Central memory CD8-positive, alpha-beta T cell (primary cell): ENCODE measurements around the gene CDC14A.

Experiments used
- ATAC-seq: fragments of 150-1000 bp; cut with Tn5 transposase; replicated peaks from 2 replicates; pipeline ENCODE4 v1.10.0; 2022; ENCODE audit warnings: mild to moderate bottlenecking, moderate FRiP score, moderate number of reproducible peaks; ENCODE audit not compliant: poor library complexity, severe bottlenecking; ENCODE audit errors: extremely low read depth
- DNase-seq, 2 donors: peaks; one replicate each; pipeline ENCODE4 v3.0.0; 2021; ENCODE audit warnings: low spot score in 2 of 2
- H3K27ac Mint-ChIP-seq: one replicate; pipeline ENCODE4 v1.8.0; 2022; ENCODE audit warnings: low read depth, mild to moderate bottlenecking, moderate library complexity, mixed read lengths
- H3K27me3 Mint-ChIP-seq: one replicate; pipeline ENCODE4 v1.8.0; 2022; ENCODE audit warnings: mixed read lengths
- H3K36me3 Mint-ChIP-seq: one replicate; pipeline ENCODE4 v1.8.0; 2022; ENCODE audit warnings: mild to moderate bottlenecking, moderate library complexity, mixed read lengths; ENCODE audit not compliant: insufficient read depth
- H3K4me1 Mint-ChIP-seq: one replicate; pipeline ENCODE4 v1.8.0; 2022; ENCODE audit warnings: mixed read lengths
- H3K4me3 Mint-ChIP-seq: one replicate; pipeline ENCODE4 v1.8.0; 2022; ENCODE audit warnings: mild to moderate bottlenecking, moderate library complexity, mixed read lengths
- H3K9me3 Mint-ChIP-seq: one replicate; pipeline ENCODE4 v1.8.0; 2022; ENCODE audit warnings: mixed read lengths

The CDC14A gene

GRCh38 chr1:100352267-100353070 lies at the start of gene CDC14A:
Gene CDC14A (plus strand): TSS chr1:100352506. CDS start chr1:100352955, 449 bp downstream.
- H3K4me1 Mint-ChIP-seq = peaks cover 58% of the 10 kb centered on the region
- ATAC-seq (peak; percentile 71), DNase-seq (peak; percentile 62 to 75)
- peaks cover 44% of the 10 kb centered on the region for H3K36me3 Mint-ChIP-seq
- no peaks in the 10 kb centered on the region for H3K27me3 Mint-ChIP-seq
- peak within 1 kb of the TSS; percentile 100 for H3K27ac Mint-ChIP-seq
- peak within 1 kb of the TSS; percentile 95 for H3K4me3 Mint-ChIP-seq
- H3K9me3 Mint-ChIP-seq = no peaks in the 10 kb centered on the region

GRCh38 chr1:100302739-100303138 lies 49.6 kb upstream of the CDC14A start:
- Mint-ChIP-seq H3K4me1 (peaks cover 15% of the 10 kb centered on the region), H3K27ac (no peak overlapping the region), H3K27me3 (no peaks in the 10 kb centered on the region), H3K4me3 (no peak overlapping the region), H3K36me3 (peaks cover 1% of the 10 kb centered on the region), H3K9me3 (no peaks in the 10 kb centered on the region)
- DNase-seq (no peak), ATAC-seq (no peak)

- Mint-ChIP-seq H3K4me1 (peaks cover 7% of the 10 kb centered on the region), H3K27me3 (no peaks in the 10 kb centered on the region), H3K36me3 (no peaks in the 10 kb centered on the region), H3K4me3 (no peak overlapping the region), H3K9me3 (no peaks in the 10 kb centered on the region), H3K27ac (no peak overlapping the region)
- ATAC-seq = no peak
- DNase-seq = no peak
These were observed 48.1 kb upstream of the CDC14A start for GRCh38 chr1:100304227-100304626.

GRCh38 chr1:100304921-100305320 lies 47.4 kb upstream of the CDC14A start:
- H3K4me1 Mint-ChIP-seq = peaks cover under 1% of the 10 kb centered on the region
- H3K4me3 Mint-ChIP-seq = no peak overlapping the region
- H3K36me3 Mint-ChIP-seq = no peaks in the 10 kb centered on the region
- DNase-seq = no peak
- H3K27me3 Mint-ChIP-seq = no peaks in the 10 kb centered on the region
- ATAC-seq = no peak
- H3K27ac Mint-ChIP-seq = no peak overlapping the region
- H3K9me3 Mint-ChIP-seq = no peaks in the 10 kb centered on the region

- DNase-seq (no peak), ATAC-seq (no peak)
- Mint-ChIP-seq H3K27ac (no peak overlapping the region), H3K9me3 (no peaks in the 10 kb centered on the region), H3K36me3 (no peaks in the 10 kb centered on the region), H3K27me3 (no peaks in the 10 kb centered on the region), H3K4me1 (no peaks in the 10 kb centered on the region), H3K4me3 (no peak overlapping the region)
These were observed 46.4 kb upstream of the CDC14A start for GRCh38 chr1:100305954-100306353.

GRCh38 chr1:100306735-100307313 lies 45.5 kb upstream of the CDC14A start:
- no peaks in the 10 kb centered on the region for H3K36me3 Mint-ChIP-seq
- no peaks in the 10 kb centered on the region for H3K9me3 Mint-ChIP-seq
- H3K27ac Mint-ChIP-seq = no peak overlapping the region
- H3K4me1 Mint-ChIP-seq = no peaks in the 10 kb centered on the region
- peak; percentile 28 for ATAC-seq
- no peaks in the 10 kb centered on the region for H3K27me3 Mint-ChIP-seq
- DNase-seq = no peak
- H3K4me3 Mint-ChIP-seq = no peak overlapping the region

GRCh38 chr1:100308777-100309176 lies 43.5 kb upstream of the CDC14A start:
- Mint-ChIP-seq H3K4me1 (no peaks in the 10 kb centered on the region), H3K27me3 (no peaks in the 10 kb centered on the region), H3K4me3 (no peak overlapping the region), H3K27ac (no peak overlapping the region), H3K36me3 (no peaks in the 10 kb centered on the region), H3K9me3 (no peaks in the 10 kb centered on the region)
- no peak for DNase-seq
- no peak for ATAC-seq

- Mint-ChIP-seq H3K9me3 (no peaks in the 10 kb centered on the region), H3K4me3 (no peak overlapping the region), H3K27ac (no peak overlapping the region), H3K27me3 (no peaks in the 10 kb centered on the region), H3K36me3 (no peaks in the 10 kb centered on the region), H3K4me1 (no peaks in the 10 kb centered on the region)
- DNase-seq (no peak), ATAC-seq (no peak)
These were observed 42.4 kb upstream of the CDC14A start for GRCh38 chr1:100309863-100310262.

GRCh38 chr1:100313382-100313781 lies 38.9 kb upstream of the CDC14A start:
- no peak for ATAC-seq
- no peaks in the 10 kb centered on the region for H3K36me3 Mint-ChIP-seq
- H3K27me3 Mint-ChIP-seq = no peaks in the 10 kb centered on the region
- no peak overlapping the region for H3K4me3 Mint-ChIP-seq
- no peaks in the 10 kb centered on the region for H3K4me1 Mint-ChIP-seq
- DNase-seq = no peak
- H3K27ac Mint-ChIP-seq = no peak overlapping the region
- H3K9me3 Mint-ChIP-seq = peaks cover 11% of the 10 kb centered on the region

GRCh38 chr1:100316622-100317021 lies 35.7 kb upstream of the CDC14A start:
- H3K36me3 Mint-ChIP-seq = no peaks in the 10 kb centered on the region
- H3K4me3 Mint-ChIP-seq = no peak overlapping the region
- no peak for DNase-seq
- no peak overlapping the region for H3K27ac Mint-ChIP-seq
- ATAC-seq = no peak
- no peaks in the 10 kb centered on the region for H3K4me1 Mint-ChIP-seq
- peaks cover 18% of the 10 kb centered on the region for H3K9me3 Mint-ChIP-seq
- H3K27me3 Mint-ChIP-seq = no peaks in the 10 kb centered on the region

GRCh38 chr1:100320311-100321099 lies 31.8 kb upstream of the CDC14A start:
- no peak overlapping the region for H3K27ac Mint-ChIP-seq
- ATAC-seq (no peak), DNase-seq (no peak)
- peaks cover 18% of the 10 kb centered on the region for H3K9me3 Mint-ChIP-seq
- H3K4me1 Mint-ChIP-seq = no peaks in the 10 kb centered on the region
- H3K27me3 Mint-ChIP-seq = no peaks in the 10 kb centered on the region
- no peaks in the 10 kb centered on the region for H3K36me3 Mint-ChIP-seq
- no peak overlapping the region for H3K4me3 Mint-ChIP-seq

GRCh38 chr1:100321100-100321493 lies 31.2 kb upstream of the CDC14A start:
- H3K27ac Mint-ChIP-seq = no peak overlapping the region
- no peaks in the 10 kb centered on the region for H3K4me1 Mint-ChIP-seq
- no peak for DNase-seq
- no peaks in the 10 kb centered on the region for H3K36me3 Mint-ChIP-seq
- peaks cover 18% of the 10 kb centered on the region for H3K9me3 Mint-ChIP-seq
- no peak for ATAC-seq
- no peak overlapping the region for H3K4me3 Mint-ChIP-seq
- H3K27me3 Mint-ChIP-seq = no peaks in the 10 kb centered on the region

- no peak for ATAC-seq
- no peak for DNase-seq
- Mint-ChIP-seq H3K4me3 (no peak overlapping the region), H3K27me3 (no peaks in the 10 kb centered on the region), H3K4me1 (no peaks in the 10 kb centered on the region), H3K36me3 (no peaks in the 10 kb centered on the region), H3K9me3 (peaks cover 18% of the 10 kb centered on the region), H3K27ac (no peak overlapping the region)
These were observed 30.8 kb upstream of the CDC14A start for GRCh38 chr1:100321506-100321905.
